MCF 10A (cell line): ENCODE measurements around the gene RLN2. TPM values are rescaled to one million over a fixed set of nuclear protein-coding genes. Genes with fewer than 3 reads are reported as not detected.

Experiments
- BruUV-seq: library from RNA; stranded (reverse); fragments of 400-500 nt; replicated peaks from 2 replicates; lab custom pipeline; 2021; lab: Mats Ljungman, UMichigan
- CTCF ChIA-PET: fragments of 300-600 bp; sonication (Branson Sonifier 250); formaldehyde crosslinking; extraction: SDS; loops from one replicate; lab custom pipeline; 2021; ENCODE audit warnings: antibody characterized with exemption, inconsistent platforms; lab: Yijun Ruan, JAX
- POLR2A ChIA-PET: fragments of 300-600, 350-650 bp; sonication (Branson Sonifier 250); formaldehyde crosslinking; extraction: SDS; loops from one replicate; lab custom pipeline; 2020; ENCODE audit warnings: antibody characterized with exemption, inconsistent platforms; lab: Yijun Ruan, JAX
- DNase-seq: peaks from one replicate; pipeline ENCODE4 v3.0.0-alpha.2; 2018; ENCODE audit not compliant: unreplicated experiment
- H3K27ac Mint-ChIP-seq: one replicate; pipeline ENCODE4 v1.8.0; 2022; ENCODE audit warnings: mild to moderate bottlenecking, low read depth, mixed read lengths; ENCODE audit not compliant: unreplicated experiment
- H3K27me3 Mint-ChIP-seq: one replicate; pipeline ENCODE4 v1.8.0; 2022; ENCODE audit warnings: mixed read lengths; ENCODE audit not compliant: insufficient read depth, unreplicated experiment
- H3K36me3 Mint-ChIP-seq: one replicate; pipeline ENCODE4 v1.8.0; 2022; ENCODE audit warnings: mild to moderate bottlenecking, moderate library complexity, mixed read lengths; ENCODE audit not compliant: insufficient read depth, unreplicated experiment
- H3K4me1 Mint-ChIP-seq: one replicate; pipeline ENCODE4 v1.8.0; 2022; ENCODE audit warnings: mixed read lengths; ENCODE audit not compliant: insufficient read depth, unreplicated experiment
- H3K4me3 Mint-ChIP-seq: one replicate; pipeline ENCODE4 v1.8.0; 2022; ENCODE audit warnings: mild to moderate bottlenecking, moderate library complexity, mixed read lengths; ENCODE audit not compliant: unreplicated experiment
- H3K9me3 Mint-ChIP-seq: one replicate; pipeline ENCODE4 v1.8.0; 2022; ENCODE audit warnings: mixed read lengths; ENCODE audit not compliant: unreplicated experiment
- CTCF ChIP-seq: fragments of 200-600 bp; IDR thresholded peaks from one replicate; pipeline ENCODE4 v1.8.0; 2022; ENCODE audit warnings: antibody characterized with exemption, mild to moderate bottlenecking; ENCODE audit not compliant: unreplicated experiment
- intact Hi-C: fragments of 100-400 bp; cut with micrococcal nuclease; formaldehyde crosslinking; loops from 2 replicates; pipeline ENCODE4 v1.14.1; 2022
- total RNA-seq: library from RNA; stranded (reverse); gene quantifications from 2 replicates; pipeline ENCODE4 v1.2.3, GENCODE V29; 2022

The RLN2 gene
- total RNA-seq, 1 experiment from 2014 or later: not detected

DNA sequence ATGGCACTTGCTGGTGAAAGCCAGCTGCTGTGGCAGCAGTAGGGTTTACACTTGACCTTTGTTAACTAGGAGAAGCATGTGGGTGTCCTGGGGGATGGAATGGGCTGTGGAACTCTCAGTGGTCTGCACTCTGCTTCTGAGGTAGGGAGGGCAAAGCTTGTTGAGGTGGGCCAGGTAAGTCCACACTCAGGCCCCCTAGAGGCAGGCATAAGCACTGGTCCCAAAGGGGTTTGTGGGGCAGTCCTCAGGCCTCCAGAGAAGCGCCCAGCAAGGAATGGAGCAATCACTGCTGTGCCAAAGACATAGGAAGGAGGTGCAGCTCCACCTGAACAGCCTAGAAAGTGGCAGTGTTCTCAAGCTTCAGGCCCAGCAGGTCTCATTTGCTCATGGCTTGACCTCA lies 38.6 kb downstream of the RLN2 start:
- intact Hi-C loops: no loop called here
- CTCF ChIA-PET: interaction anchor here (0.6 kb wide), 1 partner anchor 523 kb away, joined by 3 read pairs; no protein-coding TSS in a partner anchor
- no peaks in the 10 kb centered on the region for H3K36me3 Mint-ChIP-seq

GRCh38 chr9:5264219-5264595 lies 40.3 kb downstream of the RLN2 start:
- peaks cover 7% of the 10 kb centered on the region for H3K4me1 Mint-ChIP-seq
- no peaks in the 10 kb centered on the region for H3K27me3 Mint-ChIP-seq
- no peak for TF ChIP-seq CTCF
- H3K9me3 Mint-ChIP-seq: no peaks in the 10 kb centered on the region
- intact Hi-C loops: no loop called here
- POLR2A ChIA-PET: no interaction called here
- H3K36me3 Mint-ChIP-seq: no peaks in the 10 kb centered on the region
- CTCF ChIA-PET: interaction anchor here (0.7 to 1.1 kb wide), 3 partner anchors 72 to 101 kb away, joined by 4 to 7 read pairs (median 5); no protein-coding TSS in a partner anchor
- DNase-seq: no peak
- BruUV-seq: no TSS peak
- H3K27ac Mint-ChIP-seq: no peak overlapping the region
- H3K4me3 Mint-ChIP-seq: no peak overlapping the region

More for the DNA sequence above, 38.6 kb downstream of the RLN2 start:
- TF ChIP-seq CTCF: no peak
- no peak for DNase-seq
- Mint-ChIP-seq H3K9me3 (no peaks in the 10 kb centered on the region), H3K27ac (no peak overlapping the region), H3K4me3 (no peak overlapping the region), H3K4me1 (peaks cover 14% of the 10 kb centered on the region), H3K27me3 (no peaks in the 10 kb centered on the region)
- BruUV-seq: no TSS peak
- POLR2A ChIA-PET: interaction anchor here (0.7 kb wide), 1 partner anchor 10 kb away, joined by 3 read pairs; no protein-coding TSS in a partner anchor

DNA sequence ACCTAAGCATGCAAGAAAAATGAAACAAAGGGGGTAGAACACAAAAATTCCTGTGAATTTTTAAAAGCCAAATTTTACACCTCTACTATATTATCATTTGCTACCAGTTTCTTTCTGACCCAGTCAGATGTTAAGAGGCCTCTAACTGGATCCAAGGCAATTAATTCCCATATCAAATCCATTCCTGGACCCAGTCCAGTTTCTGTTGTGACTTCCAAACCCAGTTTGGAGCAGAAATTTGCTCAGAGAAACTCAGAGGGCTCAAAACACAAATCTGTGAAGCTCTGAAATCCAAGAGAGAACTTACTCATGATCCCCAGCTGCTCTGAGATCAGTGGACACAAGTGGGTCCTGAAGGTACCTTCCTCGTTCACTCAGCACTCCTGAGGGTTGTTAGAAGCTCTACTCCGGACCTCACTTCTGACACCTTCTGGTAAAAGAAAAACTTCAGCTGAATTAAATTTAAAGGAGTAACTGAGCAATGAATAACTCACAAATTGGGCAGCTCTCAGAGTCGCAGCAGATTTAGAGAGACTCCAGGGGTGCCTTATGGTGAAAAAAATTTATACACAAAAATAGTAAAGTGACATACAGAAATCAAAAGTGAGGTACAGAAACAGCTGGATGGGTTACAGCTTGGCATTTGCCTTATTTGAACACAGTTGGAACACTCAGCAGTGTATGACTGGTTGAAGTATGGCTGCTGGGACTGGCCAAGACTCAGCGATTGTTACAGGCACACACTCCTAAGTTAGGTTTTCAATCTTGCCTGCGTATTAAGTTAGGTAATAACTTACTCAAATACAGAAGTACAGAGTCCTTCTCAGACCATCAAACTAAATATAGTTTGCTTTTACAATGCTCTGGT lies 40.9 kb downstream of the RLN2 start:
- TF ChIP-seq CTCF: no peak
- H3K9me3 Mint-ChIP-seq: no peaks in the 10 kb centered on the region
- H3K27me3 Mint-ChIP-seq: no peaks in the 10 kb centered on the region
- H3K36me3 Mint-ChIP-seq: no peaks in the 10 kb centered on the region
- BruUV-seq: no TSS peak
- no peak overlapping the region for H3K27ac Mint-ChIP-seq
- peak; percentile 46 for DNase-seq
- no peak overlapping the region for H3K4me3 Mint-ChIP-seq
- H3K4me1 Mint-ChIP-seq: peaks cover under 1% of the 10 kb centered on the region
- POLR2A ChIA-PET: no interaction called here
- CTCF ChIA-PET: interaction anchor here (0.8 to 1.2 kb wide), 4 partner anchors 71 to 179 kb away, joined by 3 to 5 read pairs (median 4); no protein-coding TSS in a partner anchor
- intact Hi-C loops: no loop called here

Other genes with a start within 250 kb of the RLN2 start
- gene INSL6, start 119.1 kb downstream of the RLN2 start, total RNA-seq: not detected in 2 replicates
- not detected in 2 replicates for gene INSL4, start 73.3 kb downstream of the RLN2 start, total RNA-seq
- not detected in 2 replicates for gene RLN1, start 35.2 kb upstream of the RLN2 start, total RNA-seq
- 21.6 and 22.5 TPM in 2 replicates for gene PLGRKT, start 133.2 kb upstream of the RLN2 start, total RNA-seq
- gene CD274, start 145.8 kb upstream of the RLN2 start, total RNA-seq: 1.9 and 2.6 TPM in 2 replicates
- gene PDCD1LG2, start 205.8 kb upstream of the RLN2 start, total RNA-seq: 1.8 and 3.2 TPM in 2 replicates